GM21529 (cell line): Measurements from ENCODE around the gene SCGB1A1.

Experiments used
- ATAC-seq: cut with Tn5 transposase; IDR thresholded peaks from one replicate; pipeline ENCODE4 v1.9.1; 2021; ENCODE audit not compliant: unreplicated experiment

Gene SCGB1A1

GRCh38 chr11:62398011-62398994 is 20.5 kb upstream of the SCGB1A1 start:
- ATAC-seq = no peak

GRCh38 chr11:62399172-62399877 is 19.5 kb upstream of the SCGB1A1 start:
- no peak for ATAC-seq

DNA sequence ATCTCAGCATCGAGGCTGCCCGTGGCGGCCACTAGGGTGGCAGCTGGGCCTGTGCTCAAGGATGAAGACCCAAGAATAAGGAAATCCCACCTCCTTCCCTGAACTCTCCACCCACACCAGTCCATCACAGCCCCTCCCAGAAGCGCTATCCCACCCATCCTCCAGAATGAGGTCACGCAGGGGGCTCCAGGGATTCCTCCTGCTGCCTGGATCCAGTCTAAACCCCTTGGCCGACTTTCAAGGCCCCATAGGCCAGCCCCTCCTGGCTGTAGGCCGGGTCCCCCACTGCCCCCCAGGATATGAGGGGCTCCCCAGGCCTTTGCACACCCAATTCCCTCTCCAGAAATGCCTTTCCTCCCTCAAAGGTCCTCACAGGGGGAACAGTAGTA is 19.0 kb upstream of the SCGB1A1 start:
- ATAC-seq = no peak

GRCh38 chr11:62400281-62400680 is 18.6 kb upstream of the SCGB1A1 start:
- ATAC-seq = no peak

GRCh38 chr11:62400760-62401159 is 18.1 kb upstream of the SCGB1A1 start:
- ATAC-seq = no peak

DNA sequence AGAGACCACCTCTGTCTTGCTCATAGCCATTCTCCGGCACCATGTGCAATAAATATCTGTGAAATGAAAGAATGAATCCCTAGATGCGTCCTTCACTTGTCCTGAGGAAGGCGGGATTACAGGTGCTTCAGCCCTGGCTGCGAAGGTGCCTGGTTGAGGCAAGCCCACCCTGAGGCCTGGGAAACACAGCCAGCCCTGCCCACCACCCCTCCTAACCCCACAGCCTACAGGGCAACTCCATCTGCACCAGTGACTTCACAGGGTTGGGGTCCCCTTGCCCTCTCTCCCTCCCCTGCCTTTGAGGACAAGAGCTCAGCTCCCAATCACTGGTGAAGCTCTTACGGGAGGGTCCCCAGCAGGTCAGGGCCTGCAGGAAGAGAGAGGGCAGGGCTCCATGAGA is 17.5 kb upstream of the SCGB1A1 start:
- ATAC-seq = no peak

DNA sequence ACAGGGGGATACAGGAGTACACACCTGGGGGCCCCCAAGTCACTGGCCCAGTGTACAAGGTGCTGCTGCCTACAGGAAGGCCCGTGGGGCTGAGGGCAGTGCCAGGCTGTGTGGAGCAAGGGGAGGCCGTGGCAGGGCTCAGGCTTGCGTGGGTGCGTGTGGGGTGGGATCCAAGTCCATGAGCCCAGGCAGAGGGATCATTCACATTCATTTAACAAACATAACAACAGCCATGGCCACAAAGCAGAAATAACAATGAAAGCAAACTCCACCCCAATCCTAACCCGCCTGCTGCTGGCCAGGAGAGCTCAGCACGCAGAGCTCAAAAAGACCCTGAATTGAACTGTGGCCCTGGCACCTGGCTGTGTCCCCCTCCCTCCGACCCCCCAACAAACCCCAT is 17.0 kb upstream of the SCGB1A1 start:
- no peak for ATAC-seq

- no peak for ATAC-seq
Measured at GRCh38 chr11:62402226-62402959, 16.4 kb upstream of the SCGB1A1 start.

DNA sequence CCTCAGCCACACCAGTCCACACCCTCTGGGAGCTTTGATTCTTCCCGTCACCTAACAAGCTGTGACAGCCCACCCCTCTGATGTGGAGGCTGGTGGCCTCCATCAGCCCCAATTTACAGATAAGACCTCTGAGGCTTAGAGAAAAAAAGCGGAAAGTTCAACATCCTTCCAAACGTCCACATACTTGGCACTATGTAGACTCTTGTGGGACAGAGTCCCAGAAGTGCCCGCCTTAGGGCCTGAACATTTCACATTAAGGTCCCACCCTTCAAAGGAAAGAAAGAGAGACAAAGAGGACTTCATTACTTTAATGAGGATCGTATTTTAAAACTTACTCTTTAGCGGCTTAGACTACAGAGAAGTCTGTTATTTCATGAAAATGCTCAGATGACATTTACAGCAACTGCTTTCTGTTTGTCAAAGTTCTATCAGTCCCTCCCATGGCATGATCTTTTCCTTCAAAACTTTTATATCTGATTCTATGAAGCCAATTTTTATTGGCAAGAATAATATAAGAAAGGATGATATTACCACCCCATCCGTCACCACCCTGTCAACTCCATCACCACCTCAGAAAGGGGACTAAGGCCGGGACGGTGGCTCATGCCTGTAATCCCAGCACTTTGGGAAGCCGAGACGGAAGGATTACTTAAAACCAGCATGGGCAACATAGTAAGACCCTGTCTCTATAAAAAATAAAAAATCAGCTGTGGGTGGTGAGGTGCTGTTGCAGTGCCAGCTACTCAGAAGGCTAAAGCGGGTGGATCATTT is 15.7 kb upstream of the SCGB1A1 start:
- no peak for ATAC-seq

DNA sequence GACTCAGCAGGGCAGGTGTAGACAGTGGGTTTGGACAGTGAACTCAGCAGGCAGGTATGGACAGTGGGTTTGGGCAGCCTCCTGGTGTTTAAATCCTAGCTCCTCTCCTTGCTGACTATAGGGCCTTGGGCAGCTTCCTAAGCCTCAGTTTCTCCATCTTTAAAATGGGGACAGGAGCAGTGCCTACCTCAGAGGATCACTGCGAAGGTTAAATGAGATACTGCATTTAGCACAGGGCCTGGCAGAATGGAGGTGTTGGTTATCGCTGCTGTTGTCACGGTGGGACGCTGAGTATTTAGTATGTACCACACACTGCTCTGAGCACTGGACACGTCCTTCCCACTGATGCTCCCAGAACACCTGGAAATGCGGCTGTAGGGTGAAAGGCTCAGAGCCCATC is 14.4 kb upstream of the SCGB1A1 start:
- ATAC-seq = no peak

GRCh38 chr11:62404901-62405300 is 13.9 kb upstream of the SCGB1A1 start:
- ATAC-seq = no peak

DNA sequence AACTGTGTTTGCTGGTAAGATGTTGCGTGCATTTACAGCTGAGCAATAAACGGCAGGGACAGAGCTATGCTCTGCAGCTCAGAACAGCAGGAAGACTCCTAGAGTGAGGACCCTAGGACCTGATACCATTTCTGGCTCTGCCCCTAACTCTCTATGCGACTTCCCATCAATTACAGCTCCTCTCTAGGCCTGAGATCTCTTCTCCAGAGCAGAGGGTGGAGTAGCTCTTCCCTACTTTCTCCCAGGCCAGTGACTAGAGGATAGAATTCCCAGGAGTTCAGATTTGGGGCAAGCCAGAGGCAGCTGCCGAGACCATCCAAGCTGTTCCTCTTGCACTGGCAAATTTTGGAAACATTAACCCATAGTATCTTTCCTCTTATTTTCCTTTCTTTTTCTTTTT is 12.8 kb upstream of the SCGB1A1 start:
- ATAC-seq = no peak

DNA sequence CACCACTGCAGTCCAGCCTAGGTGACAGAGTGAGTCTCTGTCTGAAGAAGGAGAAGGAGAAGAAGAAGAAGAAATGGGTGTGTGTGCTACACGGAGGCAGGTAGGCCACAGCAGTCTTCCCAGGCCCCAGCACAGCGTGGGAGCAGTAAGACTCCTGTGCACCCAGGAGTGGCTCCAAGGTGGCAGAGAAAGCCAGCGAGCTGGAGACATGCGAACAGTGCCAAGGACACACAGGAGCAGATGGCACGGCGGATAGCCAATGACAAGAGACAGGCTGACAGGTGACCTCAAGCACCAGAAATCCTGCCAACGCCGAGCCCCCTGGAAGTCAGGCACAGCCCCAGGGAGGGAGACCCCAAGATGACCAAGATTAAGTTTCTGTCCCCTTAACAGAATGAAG is 9.0 kb upstream of the SCGB1A1 start:
- ATAC-seq = no peak

DNA sequence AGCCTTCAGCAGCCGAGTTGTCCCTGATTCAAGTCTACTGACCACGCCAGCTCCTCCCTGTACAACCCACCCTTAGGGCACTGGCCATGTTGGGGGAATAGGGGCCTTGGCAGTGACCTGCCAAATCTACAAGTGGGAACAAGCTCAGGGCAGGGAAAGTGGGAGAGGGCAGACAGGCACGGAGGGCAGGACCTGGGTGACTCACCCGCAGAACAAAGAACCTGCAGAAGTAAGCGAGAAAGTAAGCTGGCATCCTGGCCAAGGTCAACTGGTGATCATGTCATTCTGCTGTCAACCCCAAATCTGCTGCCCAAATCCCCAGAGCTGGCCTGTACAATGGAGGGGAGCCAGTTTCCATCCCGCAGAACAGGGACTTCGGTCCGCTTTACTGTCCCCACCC is 7.9 kb upstream of the SCGB1A1 start:
- ATAC-seq = no peak

DNA sequence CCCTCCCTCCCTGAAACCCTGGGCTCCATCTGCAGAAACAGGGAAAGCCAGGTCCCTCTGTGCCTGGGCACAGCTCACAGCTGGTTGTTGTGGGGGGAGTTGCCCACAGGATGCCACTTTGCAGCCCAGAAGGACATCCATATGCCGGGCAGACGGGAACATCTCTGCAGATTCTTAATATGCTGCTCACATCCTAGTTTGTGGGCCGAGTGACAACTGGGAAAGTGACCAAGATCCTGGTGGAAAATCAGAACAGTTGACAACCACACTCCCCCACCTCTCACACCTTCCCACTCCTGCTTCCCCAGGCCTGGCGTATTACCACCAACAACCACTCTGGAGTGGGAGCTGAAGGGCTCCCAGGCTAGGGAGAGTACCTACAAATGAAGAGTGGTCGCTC is 7.3 kb upstream of the SCGB1A1 start:
- no peak for ATAC-seq

DNA sequence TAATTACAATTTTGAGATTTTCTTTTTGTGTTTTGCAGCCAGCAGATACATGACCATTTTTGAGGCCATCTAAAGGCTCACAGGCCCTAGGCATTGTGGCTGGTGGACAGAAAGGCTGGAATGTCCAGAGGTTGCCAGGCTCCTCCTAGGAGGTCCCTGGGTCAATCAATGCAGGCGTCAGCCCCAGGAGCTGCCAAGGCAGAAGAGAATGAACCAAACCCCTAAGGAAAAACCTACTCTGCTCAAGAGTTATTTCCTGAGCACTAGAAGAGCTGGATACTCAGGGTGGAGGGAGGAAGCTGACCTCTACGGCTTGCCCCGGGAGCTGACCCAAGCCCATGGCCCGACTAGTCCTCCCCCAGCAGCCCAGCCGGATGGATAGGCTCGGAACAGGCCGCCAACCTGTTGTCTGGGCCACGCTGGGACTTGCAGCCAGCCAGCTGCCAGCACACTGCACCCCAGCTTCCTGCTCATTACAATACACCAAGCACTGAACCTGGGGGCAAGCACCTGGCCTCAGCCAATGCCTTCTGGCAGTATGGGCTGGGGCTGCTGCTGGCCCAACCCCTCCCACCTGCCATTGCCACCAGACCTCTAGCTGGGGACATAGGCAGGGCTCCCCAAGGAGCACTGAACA is 5.7 kb upstream of the SCGB1A1 start:
- no peak for ATAC-seq

DNA sequence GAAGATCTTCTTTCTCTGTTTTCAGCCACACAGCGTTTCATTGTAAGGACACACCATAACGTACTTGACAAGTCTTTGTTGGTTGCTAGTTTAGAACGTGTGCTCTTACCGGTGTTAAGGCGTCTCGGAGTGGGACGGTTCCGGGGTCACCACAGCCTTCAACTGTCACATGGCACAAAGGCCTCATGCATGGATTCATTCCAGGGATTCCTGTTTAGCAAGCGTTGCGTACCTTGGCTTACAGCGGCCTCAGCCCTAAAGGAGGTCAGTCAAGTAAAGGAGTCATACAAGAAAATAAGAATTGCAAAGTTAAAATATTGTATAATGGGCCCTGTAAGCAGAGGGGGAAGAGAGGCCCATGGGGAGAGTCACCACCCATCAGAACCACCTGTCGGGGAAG is 2.2 kb upstream of the SCGB1A1 start:
- ATAC-seq = no peak

GRCh38 chr11:62418136-62418535 is 697 bp upstream of the SCGB1A1 start:
- ATAC-seq = no peak

DNA sequence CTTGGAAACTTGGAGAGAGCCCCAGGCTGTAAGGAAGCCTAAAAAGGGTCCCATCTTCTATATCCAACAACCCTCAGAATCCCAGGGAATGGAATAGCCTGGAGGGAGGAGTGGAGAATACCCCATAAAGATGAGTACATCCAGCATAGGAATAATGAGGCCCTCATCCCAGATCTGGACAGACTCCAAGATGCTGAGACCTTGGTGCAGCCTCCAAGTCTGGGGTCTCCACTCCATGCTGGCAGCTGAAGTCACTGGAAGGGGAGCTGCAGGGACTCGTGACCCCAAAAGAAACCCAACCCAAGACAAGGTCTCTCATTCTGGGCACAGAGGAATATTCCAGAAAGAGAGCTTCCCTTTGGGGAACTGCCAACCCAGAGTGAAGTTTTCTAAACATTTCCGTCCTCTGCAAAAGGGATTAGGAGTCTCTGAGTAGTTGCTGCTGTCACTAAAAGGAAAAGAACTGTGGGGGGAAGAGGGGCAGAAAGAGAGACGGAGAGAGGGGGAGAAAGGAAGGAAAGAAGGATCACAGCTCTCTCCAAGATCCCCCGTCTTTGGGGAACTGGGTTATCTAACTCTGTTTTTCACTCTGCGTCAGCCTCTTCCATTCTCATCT is 589 bp downstream of the SCGB1A1 start:
- ATAC-seq = no peak

DNA sequence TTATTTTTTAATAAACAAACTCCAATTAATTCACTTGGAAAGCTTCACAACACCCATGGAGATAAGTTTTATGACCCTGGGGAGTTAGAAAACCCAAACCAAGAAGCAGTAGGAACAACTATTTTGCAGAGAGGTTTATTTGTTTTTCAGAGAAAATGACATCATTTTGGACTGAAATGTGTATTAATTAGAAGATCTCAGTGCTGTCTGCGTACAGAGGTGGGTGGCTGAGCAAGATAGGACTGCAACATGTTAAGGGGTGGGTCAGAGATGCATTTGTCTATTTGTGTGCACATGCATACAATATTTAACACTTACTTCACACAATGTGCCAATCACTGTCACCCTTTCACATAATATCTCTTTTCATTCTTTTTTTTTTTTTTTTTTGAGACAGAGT is 1.1 kb downstream of the SCGB1A1 start:
- no peak for ATAC-seq
